Mucosa of descending colon (tissue), 3 donors: ENCODE results near the gene ATG13. TPM values are rescaled to one million over a fixed set of nuclear protein-coding genes. Genes with fewer than 3 reads are reported as not detected.
"Not testable (repeated sequence)": the region's sequence is repeated elsewhere in the genome, so short reads cannot be mapped to it uniquely, and the experiment has no call there.

ENCODE experiments used
- ATAC-seq: fragments of 200-7000 bp; cut with Tn5 transposase; one replicate; pipeline ENCODE4 v1.9.1; 2020; ENCODE audit warnings: mild to moderate bottlenecking, moderate library complexity
- DNase-seq, 3 donors: peaks; one replicate each; pipeline ENCODE4 v3.0.0-alpha.2; 2020
- H3K36me3 ChIP-seq: fragments of 200-600 bp; one replicate; pipeline ENCODE4 v1.8.0; 2021; ENCODE audit warnings: low read depth, mild to moderate bottlenecking
- H3K4me1 ChIP-seq: fragments of 200-600 bp; one replicate; pipeline ENCODE4 v1.8.0; 2021; ENCODE audit warnings: low read depth, mild to moderate bottlenecking
- H3K4me3 ChIP-seq: fragments of 200-600 bp; one replicate; pipeline ENCODE4 v1.8.0; 2021; ENCODE audit warnings: mild to moderate bottlenecking
- H3K9me3 ChIP-seq: fragments of 200-600 bp; one replicate; pipeline ENCODE4 v1.8.0; 2021; ENCODE audit warnings: mild to moderate bottlenecking
- intact Hi-C, 2 donors: fragments of 100-400 bp; cut with DNase I in 1 of 2; cut with micrococcal nuclease in 1 of 2; formaldehyde crosslinking; loops; one replicate each; pipeline versions ENCODE4 v1.11.0 to v1.11.1; 2022; cut with DNase I, micrococcal nuclease
- total RNA-seq, 3 donors: library from RNA; stranded (reverse); fragmentation: NEBNext Ultra II Directional in 2 of 3; extraction: Animal tissue kit (Norgen Biotek cat#: 25700) in 2 of 3; gene quantifications; one replicate each; pipeline versions ENCODE4 v1.2.1 to v1.2.4, GENCODE V29; 2021 to 2023
- TF ChIP-seq, protein P1 (sequence below): fragments of 200-600 bp; IDR thresholded peaks from one replicate; pipeline ENCODE4 v1.8.0; 2022; ENCODE audit warnings: antibody characterized with exemption, mild to moderate bottlenecking
- donor health status: DM: no; HTN: no; CAD: no; lungs with moderate emphysema.
- donor health status: DM: no; HTN: no; CAD: no.
- donor health status: DM: no; HTN: yes; CAD: no.

The ATG13 gene
- total RNA-seq, 3 donors from 2014 or later, result 61.6 to 81.4 (median 62.3) TPM

GRCh38 chr11:46701078-46701654 lies 83.8 kb downstream of the ATG13 start:
- intact Hi-C loops, result no loop called here
- peak overlapping the region; percentile 90 for H3K4me3 ChIP-seq
- peak in 2 of 3 donors; percentile 54 to 59 for DNase-seq
- peaks cover 18% of the 10 kb centered on the region for H3K36me3 ChIP-seq
- no peak for ATAC-seq
- TF ChIP-seq, protein P1, sequence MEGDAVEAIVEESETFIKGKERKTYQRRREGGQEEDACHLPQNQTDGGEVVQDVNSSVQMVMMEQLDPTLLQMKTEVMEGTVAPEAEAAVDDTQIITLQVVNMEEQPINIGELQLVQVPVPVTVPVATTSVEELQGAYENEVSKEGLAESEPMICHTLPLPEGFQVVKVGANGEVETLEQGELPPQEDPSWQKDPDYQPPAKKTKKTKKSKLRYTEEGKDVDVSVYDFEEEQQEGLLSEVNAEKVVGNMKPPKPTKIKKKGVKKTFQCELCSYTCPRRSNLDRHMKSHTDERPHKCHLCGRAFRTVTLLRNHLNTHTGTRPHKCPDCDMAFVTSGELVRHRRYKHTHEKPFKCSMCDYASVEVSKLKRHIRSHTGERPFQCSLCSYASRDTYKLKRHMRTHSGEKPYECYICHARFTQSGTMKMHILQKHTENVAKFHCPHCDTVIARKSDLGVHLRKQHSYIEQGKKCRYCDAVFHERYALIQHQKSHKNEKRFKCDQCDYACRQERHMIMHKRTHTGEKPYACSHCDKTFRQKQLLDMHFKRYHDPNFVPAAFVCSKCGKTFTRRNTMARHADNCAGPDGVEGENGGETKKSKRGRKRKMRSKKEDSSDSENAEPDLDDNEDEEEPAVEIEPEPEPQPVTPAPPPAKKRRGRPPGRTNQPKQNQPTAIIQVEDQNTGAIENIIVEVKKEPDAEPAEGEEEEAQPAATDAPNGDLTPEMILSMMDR, result no peak
- H3K4me1 ChIP-seq, result peaks cover 21% of the 10 kb centered on the region
- no peaks in the 10 kb centered on the region for H3K9me3 ChIP-seq

DNA sequence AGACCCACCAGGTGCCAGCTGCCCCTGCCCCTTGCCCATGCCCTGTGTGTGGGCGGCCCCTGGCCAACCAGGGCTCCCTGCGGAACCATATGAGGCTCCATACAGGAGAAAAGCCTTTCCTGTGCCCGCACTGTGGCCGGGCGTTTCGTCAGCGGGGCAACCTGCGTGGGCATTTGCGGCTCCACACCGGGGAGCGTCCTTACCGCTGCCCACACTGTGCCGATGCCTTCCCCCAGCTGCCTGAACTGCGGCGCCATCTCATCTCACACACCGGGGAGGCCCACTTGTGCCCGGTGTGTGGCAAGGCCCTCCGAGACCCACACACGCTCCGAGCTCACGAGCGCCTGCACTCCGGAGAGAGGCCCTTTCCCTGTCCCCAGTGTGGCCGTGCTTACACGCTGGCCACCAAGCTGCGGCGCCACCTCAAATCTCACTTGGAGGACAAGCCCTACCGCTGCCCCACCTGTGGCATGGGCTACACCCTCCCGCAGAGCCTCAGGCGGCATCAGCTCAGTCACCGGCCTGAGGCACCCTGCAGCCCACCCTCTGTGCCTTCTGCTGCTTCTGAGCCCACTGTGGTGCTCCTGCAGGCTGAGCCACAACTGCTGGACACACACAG lies 87.8 kb downstream of the ATG13 start:
- Histone ChIP-seq H3K4me1 (peaks cover 10% of the 10 kb centered on the region), H3K9me3 (no peaks in the 10 kb centered on the region), H3K36me3 (peaks cover 19% of the 10 kb centered on the region), H3K4me3 (no peak overlapping the region)
- no peak for DNase-seq
- TF ChIP-seq, protein P1, result no peak
- intact Hi-C loops, result no loop called here
- no peak for ATAC-seq

DNA sequence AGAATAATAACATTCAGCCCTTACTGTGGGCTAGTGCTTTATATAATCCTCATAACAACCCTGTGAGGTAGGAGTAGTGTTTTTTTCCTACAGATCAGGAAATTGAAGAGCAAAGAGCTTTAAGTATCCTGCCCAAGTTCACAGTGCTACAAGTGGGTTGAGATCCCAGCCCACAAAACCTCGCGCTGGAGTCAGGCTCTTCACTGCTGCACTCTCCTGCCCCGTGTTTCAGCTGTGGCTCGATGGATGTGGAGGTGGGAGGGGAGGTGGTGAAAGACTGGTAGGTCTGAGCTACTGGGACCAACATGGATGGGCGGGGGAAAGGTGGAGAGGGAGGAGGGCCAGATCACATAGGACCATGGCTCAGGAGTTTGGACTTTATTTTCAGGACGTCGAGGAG lies 89.5 kb downstream of the ATG13 start:
- intact Hi-C loops, result no loop called here
- H3K4me1 ChIP-seq, result peaks cover 5% of the 10 kb centered on the region
- H3K36me3 ChIP-seq, result peaks cover 19% of the 10 kb centered on the region
- TF ChIP-seq, protein P1, result no peak
- ATAC-seq, result no peak
- no peak overlapping the region for H3K4me3 ChIP-seq
- no peak for DNase-seq
- no peaks in the 10 kb centered on the region for H3K9me3 ChIP-seq

DNA sequence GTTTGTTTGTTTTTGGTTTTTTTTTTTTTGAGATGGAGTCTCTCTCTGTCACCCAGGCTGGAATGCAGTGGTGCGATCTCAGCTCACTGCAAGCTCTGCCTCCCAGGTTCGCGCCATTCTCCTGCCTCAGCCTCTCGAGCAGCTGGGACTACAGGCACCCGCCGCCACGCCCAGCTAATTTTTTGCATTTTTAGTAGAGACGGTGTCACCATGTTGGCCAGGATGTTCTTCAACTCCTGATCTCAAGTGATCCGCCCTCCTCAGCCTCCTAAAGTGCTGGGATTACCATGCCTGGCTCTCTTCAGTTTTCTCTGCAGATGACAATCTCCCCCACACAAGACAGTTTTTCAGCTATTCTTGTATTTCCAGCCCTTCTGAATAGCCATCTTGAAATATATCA lies 92.0 kb downstream of the ATG13 start:
- ATAC-seq, H3K4me3 ChIP-seq, H3K4me1 ChIP-seq, intact Hi-C loops, H3K9me3 ChIP-seq, DNase-seq: not testable (repeated sequence)
- H3K36me3 ChIP-seq, result peaks cover 17% of the 10 kb centered on the region

DNA sequence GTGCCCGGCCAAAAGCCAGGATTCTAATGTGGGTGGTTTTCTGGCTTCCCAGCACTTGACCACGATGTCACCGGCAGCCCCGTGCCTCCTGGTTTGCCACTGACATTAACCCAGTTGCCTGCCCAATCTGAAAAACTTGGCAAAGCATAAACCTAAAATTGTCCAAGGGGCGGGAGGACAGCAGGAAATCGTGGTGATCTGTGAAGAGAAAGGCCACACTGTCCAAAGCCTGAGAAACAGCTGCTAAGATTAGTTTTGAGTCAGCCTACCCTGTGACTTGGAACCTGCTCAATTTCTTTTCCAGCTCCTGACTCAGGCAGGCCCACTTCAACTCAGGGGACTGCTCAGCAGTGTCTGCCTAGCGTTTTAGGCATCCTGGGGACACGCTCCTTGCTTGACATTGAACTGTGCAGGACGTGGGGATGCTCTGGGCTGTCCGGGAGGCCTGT lies 93.5 kb downstream of the ATG13 start:
- no peaks in the 10 kb centered on the region for H3K4me1 ChIP-seq
- peak in 1 of 3 donors; percentile 38 for DNase-seq
- TF ChIP-seq, protein P1, result no peak
- no peak overlapping the region for H3K4me3 ChIP-seq
- no peaks in the 10 kb centered on the region for H3K9me3 ChIP-seq
- H3K36me3 ChIP-seq, result peaks cover 4% of the 10 kb centered on the region
- ATAC-seq, result peak; percentile 70
- intact Hi-C loops, result no loop called here

DNA sequence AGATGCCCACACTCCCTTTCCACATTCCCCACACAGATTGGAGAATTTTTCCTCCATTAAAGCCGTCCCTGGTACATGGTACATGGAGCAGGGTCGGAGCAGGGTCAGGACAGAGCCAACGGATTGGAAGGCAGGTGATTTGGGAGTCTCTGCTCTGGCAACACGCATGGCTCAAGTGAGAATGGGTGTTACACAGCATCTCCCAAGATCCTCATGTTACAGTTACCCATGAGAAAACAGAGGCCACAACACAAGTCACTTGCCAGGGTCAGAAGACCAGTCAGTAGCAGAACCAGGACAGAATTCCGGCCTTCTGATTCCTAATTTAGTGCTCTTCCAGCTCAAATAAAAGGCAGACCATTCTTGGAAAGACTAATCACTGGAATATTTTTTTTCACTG lies 94.0 kb downstream of the ATG13 start:
- TF ChIP-seq, protein P1, result no peak
- intact Hi-C loops, result no loop called here
- Histone ChIP-seq H3K4me3 (no peak overlapping the region), H3K4me1 (no peaks in the 10 kb centered on the region), H3K36me3 (no peaks in the 10 kb centered on the region), H3K9me3 (no peaks in the 10 kb centered on the region)
- ATAC-seq, result no peak
- DNase-seq, result no peak
